H9 (cell line): ENCODE data around the gene CENPP. TPM values are rescaled to one million over a fixed set of nuclear protein-coding genes. Genes with fewer than 3 reads are reported as not detected.

ENCODE experiments used
- DNase-seq: peaks from one replicate; pipeline ENCODE4 v3.0.0-alpha.2; 2017
- H2AFZ ChIP-seq: one replicate; pipeline ENCODE4 v1.6.1; 2013; ENCODE audit warnings: mild to moderate bottlenecking, low read length, control low read depth, moderate library complexity
- H2AK5ac ChIP-seq: 2 replicates; pipeline ENCODE4 v1.6.1; 2013; ENCODE audit warnings: low read length, control low read depth, mixed read lengths; ENCODE audit not compliant: insufficient read length
- H2BK120ac ChIP-seq: one replicate; pipeline ENCODE4 v1.6.1; 2013; ENCODE audit warnings: low read depth, mild to moderate bottlenecking, low read length, control low read depth, inconsistent platforms; ENCODE audit not compliant: poor library complexity, severe bottlenecking
- H2BK12ac ChIP-seq: 2 replicates; pipeline ENCODE4 v1.6.1; 2013; ENCODE audit warnings: low read length, control low read depth, mixed read lengths, low read depth; ENCODE audit not compliant: insufficient read length
- H2BK15ac ChIP-seq: 2 replicates; pipeline ENCODE4 v1.6.1; 2013; ENCODE audit warnings: low read depth, low read length, control low read depth
- H2BK20ac ChIP-seq: one replicate; pipeline ENCODE4 v1.6.1; 2013; ENCODE audit warnings: low read depth, mild to moderate bottlenecking, low read length, control low read depth, inconsistent platforms; ENCODE audit not compliant: poor library complexity, severe bottlenecking
- H2BK5ac ChIP-seq: 2 replicates; pipeline ENCODE4 v1.6.1; 2013; ENCODE audit warnings: low read length, control low read depth, mixed read lengths; ENCODE audit not compliant: insufficient read length
- H3K14ac ChIP-seq: 2 replicates; pipeline ENCODE4 v1.6.1; 2013; ENCODE audit warnings: low read length, control low read depth; ENCODE audit not compliant: insufficient read depth
- H3K18ac ChIP-seq: 2 replicates; pipeline ENCODE4 v1.6.1; 2013; ENCODE audit warnings: low read depth, mild to moderate bottlenecking, mixed read lengths, low read length, control low read depth; ENCODE audit not compliant: insufficient read length
- H3K23ac ChIP-seq: 2 replicates; pipeline ENCODE4 v1.6.1; 2013; ENCODE audit warnings: low read length, control low read depth, mixed read lengths, low read depth; ENCODE audit not compliant: insufficient read length
- H3K23me2 ChIP-seq: 2 replicates; pipeline ENCODE4 v1.6.1; 2013; ENCODE audit warnings: low read depth, mild to moderate bottlenecking, mixed read lengths, low read length, control low read depth; ENCODE audit not compliant: insufficient read length, poor library complexity, severe bottlenecking
- H3K27ac ChIP-seq: 2 replicates; pipeline ENCODE4 v1.5.1; 2013; ENCODE audit warnings: low read length, control low read depth, mixed read lengths, low read depth; ENCODE audit not compliant: insufficient read length
- H3K27me3 ChIP-seq: 2 replicates; pipeline ENCODE4 v1.6.1; 2013; ENCODE audit warnings: low read length, control low read depth, inconsistent platforms; ENCODE audit not compliant: insufficient read depth
- H3K4ac ChIP-seq: 2 replicates; pipeline ENCODE4 v1.6.1; 2013; ENCODE audit warnings: low read depth, mild to moderate bottlenecking, control low read depth, inconsistent platforms, low read length, moderate library complexity
- H3K4me1 ChIP-seq: 2 replicates; pipeline ENCODE4 v1.6.1; 2013; ENCODE audit warnings: low read length, control low read depth, inconsistent platforms; ENCODE audit not compliant: insufficient read depth
- H3K4me2 ChIP-seq: 2 replicates; pipeline ENCODE4 v1.6.1; 2013; ENCODE audit warnings: low read length, control low read depth, mixed read lengths; ENCODE audit not compliant: insufficient read length, insufficient read depth
- H3K56ac ChIP-seq: 2 replicates; pipeline ENCODE4 v1.6.1; 2013; ENCODE audit warnings: low read depth, mild to moderate bottlenecking, mixed read lengths, low read length, control low read depth; ENCODE audit not compliant: insufficient read length
- H3K79me1 ChIP-seq: 2 replicates; pipeline ENCODE4 v1.6.1; 2013; ENCODE audit warnings: low read depth, mild to moderate bottlenecking, moderate library complexity, low read length, control low read depth, inconsistent platforms; ENCODE audit not compliant: insufficient read depth, poor library complexity, severe bottlenecking
- H3K79me2 ChIP-seq: 2 replicates; pipeline ENCODE4 v1.6.1; 2013; ENCODE audit warnings: low read length, control low read depth, inconsistent platforms; ENCODE audit not compliant: insufficient read depth
- H3K9ac ChIP-seq: 2 replicates; pipeline ENCODE4 v1.6.1; 2013; ENCODE audit warnings: low read length, control low read depth, mixed read lengths; ENCODE audit not compliant: insufficient read length; ENCODE audit errors: extremely low read depth
- H3K9me3 ChIP-seq: one replicate; pipeline ENCODE4 v1.6.1; 2013; ENCODE audit warnings: low read depth, low read length, inconsistent platforms; ENCODE audit not compliant: control insufficient read depth
- H3T11ph ChIP-seq: one replicate; pipeline ENCODE4 v1.6.1; 2013; ENCODE audit warnings: mild to moderate bottlenecking, low read length, control low read depth, inconsistent platforms
- H4K20me1 ChIP-seq: one replicate; pipeline ENCODE4 v1.6.1; 2013; ENCODE audit not compliant: control insufficient read depth, insufficient read length, insufficient read depth
- H4K5ac ChIP-seq: 2 replicates; pipeline ENCODE4 v1.6.1; 2013; ENCODE audit warnings: low read depth, mild to moderate bottlenecking, mixed read lengths, low read length, control low read depth; ENCODE audit not compliant: insufficient read length
- H4K8ac ChIP-seq: replicated peaks from 2 replicates; pipeline ENCODE4 v1.6.1; 2013; ENCODE audit warnings: low read length, control low read depth, mixed read lengths, low read depth; ENCODE audit not compliant: insufficient read length
- H4K91ac ChIP-seq: 2 replicates; pipeline ENCODE4 v1.6.1; 2013; ENCODE audit warnings: low read depth, mild to moderate bottlenecking, moderate library complexity, mixed read lengths, low read length, control low read depth; ENCODE audit not compliant: insufficient read length
- H3K27ac Mint-ChIP-seq, 3 experiments: 2 replicates in 2 of 3; 3 replicates in 1 of 3; pipeline ENCODE4 v1.8.0; 2020 to 2021; ENCODE audit warnings: mixed read lengths in 3 of 3, mild to moderate bottlenecking in 1 of 3, moderate library complexity in 1 of 3
- H3K27me3 Mint-ChIP-seq: 2 replicates; pipeline ENCODE4 v1.8.0; 2021; ENCODE audit warnings: low read depth, mild to moderate bottlenecking, moderate library complexity, mixed read lengths
- H3K36me3 Mint-ChIP-seq, 3 experiments: 2 replicates in 2 of 3; 3 replicates in 1 of 3; pipeline ENCODE4 v1.8.0; 2020 to 2021; ENCODE audit warnings: low read depth in 3 of 3, mixed read lengths in 3 of 3; ENCODE audit not compliant: insufficient read depth in 1 of 3
- H3K4me1 Mint-ChIP-seq, 2 experiments: 2 replicates each; pipeline ENCODE4 v1.8.0; 2020; ENCODE audit warnings: mixed read lengths in 2 of 2
- H3K4me3 Mint-ChIP-seq, 2 experiments: 2 replicates in 1 of 2; 3 replicates in 1 of 2; pipeline ENCODE4 v1.8.0; 2020 to 2021; ENCODE audit warnings: mild to moderate bottlenecking in 2 of 2, mixed read lengths in 2 of 2, moderate library complexity in 1 of 2
- H3K9me3 Mint-ChIP-seq, 2 experiments: 2 replicates in 1 of 2; 3 replicates in 1 of 2; pipeline ENCODE4 v1.8.0; 2020; ENCODE audit warnings: mild to moderate bottlenecking in 2 of 2, mixed read lengths in 2 of 2, moderate library complexity in 1 of 2
- WGBS: extraction: QIAGEN DNeasy Blood & Tissue Kit; methylation state at CpG from one replicate; pipeline ENCODE4 v1.1.7; 2013; ENCODE audit warnings: missing lambda C conversion rate, low lambda C conversion rate, mixed read lengths; ENCODE audit not compliant: insufficient read length; ENCODE audit errors: extremely low coverage; 5-methylcytosine and 5-hydroxymethylcytosine counted together
- total RNA-seq: library from RNA; stranded (reverse); gene quantifications from 2 replicates; pipeline ENCODE4 v1.2.1, GENCODE V29; 2021
- TF ChIP-seq, protein P1 (sequence below): fragments of 200-600 bp; sonication (generic); conservative IDR thresholded peaks from 3 replicates; pipeline ENCODE4 v1.8.0; 2021; ENCODE audit warnings: antibody characterized with exemption, mild to moderate bottlenecking

The CENPP gene
- total RNA-seq, 1 experiment from 2014 or later: 9.1 TPM

DNA sequence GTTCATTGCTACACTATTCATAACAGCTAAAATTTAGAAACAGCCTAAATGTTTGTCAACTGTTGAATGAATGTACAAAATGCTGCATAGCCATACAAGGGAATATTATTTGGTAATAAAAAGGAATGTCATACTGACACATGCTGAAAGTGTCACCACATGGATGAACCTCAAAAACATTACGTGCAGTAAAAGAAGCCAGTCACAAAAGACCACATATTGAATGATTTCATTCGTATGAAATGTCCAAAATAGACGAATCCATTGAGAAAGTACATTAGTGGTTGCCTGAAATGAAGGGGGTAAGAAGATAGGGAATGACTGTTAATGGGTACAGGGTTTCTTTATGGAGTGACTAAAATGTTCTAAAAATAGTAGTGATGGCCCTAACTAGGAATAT lies 221.6 kb downstream of the CENPP start:
- Histone ChIP-seq H3K4me1 (no peaks in the 10 kb centered on the region), H4K20me1 (no peaks in the 10 kb centered on the region), H3T11ph (no peak overlapping the region), H2BK12ac (no peak overlapping the region), H3K56ac (no peak overlapping the region), H2BK5ac (no peak overlapping the region), H2BK15ac (no peak overlapping the region), H3K23me2 (no peaks in the 10 kb centered on the region), H3K27ac (no peak overlapping the region), H3K18ac (no peak overlapping the region), H3K4me2 (no peak overlapping the region), H4K8ac (no peak overlapping the region), H2AK5ac (no peak overlapping the region), H4K91ac (no peak overlapping the region), H3K27me3 (no peaks in the 10 kb centered on the region), H3K23ac (no peak overlapping the region), H2BK120ac (no peak overlapping the region), H2AFZ (no peak overlapping the region), H3K4ac (no peak overlapping the region), H3K79me1 (no peaks in the 10 kb centered on the region), H3K9me3 (no peaks in the 10 kb centered on the region), H4K5ac (no peak overlapping the region), H3K14ac (no peak overlapping the region), H2BK20ac (no peak overlapping the region), H3K9ac (no peak overlapping the region), H3K79me2 (no peaks in the 10 kb centered on the region)
- Mint-ChIP-seq H3K9me3 (peaks cover 0 to 2% of the 10 kb centered on the region in 2 experiments; a peak in 1 of 5 replicates), H3K4me3 (no peak overlapping the region), H3K4me1 (peaks cover 0 to 2% of the 10 kb centered on the region in 2 experiments; a peak in 1 of 4 replicates), H3K27ac (no peak overlapping the region), H3K36me3 (peaks cover 0 to 7% (median 0%) of the 10 kb centered on the region in 3 experiments; a peak in 1 of 7 replicates), H3K27me3 (no peaks in the 10 kb centered on the region)
- TF ChIP-seq, protein P1, sequence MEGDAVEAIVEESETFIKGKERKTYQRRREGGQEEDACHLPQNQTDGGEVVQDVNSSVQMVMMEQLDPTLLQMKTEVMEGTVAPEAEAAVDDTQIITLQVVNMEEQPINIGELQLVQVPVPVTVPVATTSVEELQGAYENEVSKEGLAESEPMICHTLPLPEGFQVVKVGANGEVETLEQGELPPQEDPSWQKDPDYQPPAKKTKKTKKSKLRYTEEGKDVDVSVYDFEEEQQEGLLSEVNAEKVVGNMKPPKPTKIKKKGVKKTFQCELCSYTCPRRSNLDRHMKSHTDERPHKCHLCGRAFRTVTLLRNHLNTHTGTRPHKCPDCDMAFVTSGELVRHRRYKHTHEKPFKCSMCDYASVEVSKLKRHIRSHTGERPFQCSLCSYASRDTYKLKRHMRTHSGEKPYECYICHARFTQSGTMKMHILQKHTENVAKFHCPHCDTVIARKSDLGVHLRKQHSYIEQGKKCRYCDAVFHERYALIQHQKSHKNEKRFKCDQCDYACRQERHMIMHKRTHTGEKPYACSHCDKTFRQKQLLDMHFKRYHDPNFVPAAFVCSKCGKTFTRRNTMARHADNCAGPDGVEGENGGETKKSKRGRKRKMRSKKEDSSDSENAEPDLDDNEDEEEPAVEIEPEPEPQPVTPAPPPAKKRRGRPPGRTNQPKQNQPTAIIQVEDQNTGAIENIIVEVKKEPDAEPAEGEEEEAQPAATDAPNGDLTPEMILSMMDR: no peak
- DNase-seq: no peak
- WGBS: no CpG with 5 or more reads among the region's 3 CpGs
